Measurements from ENCODE around the gene IGFBP4. TPM values are rescaled to one million over a fixed set of nuclear protein-coding genes. Genes with fewer than 3 reads are reported as not detected.

Gene IGFBP4
- total and polyA plus RNA-seq, 10 donors: 49.3 to 537 (median 307) TPM

DNA sequence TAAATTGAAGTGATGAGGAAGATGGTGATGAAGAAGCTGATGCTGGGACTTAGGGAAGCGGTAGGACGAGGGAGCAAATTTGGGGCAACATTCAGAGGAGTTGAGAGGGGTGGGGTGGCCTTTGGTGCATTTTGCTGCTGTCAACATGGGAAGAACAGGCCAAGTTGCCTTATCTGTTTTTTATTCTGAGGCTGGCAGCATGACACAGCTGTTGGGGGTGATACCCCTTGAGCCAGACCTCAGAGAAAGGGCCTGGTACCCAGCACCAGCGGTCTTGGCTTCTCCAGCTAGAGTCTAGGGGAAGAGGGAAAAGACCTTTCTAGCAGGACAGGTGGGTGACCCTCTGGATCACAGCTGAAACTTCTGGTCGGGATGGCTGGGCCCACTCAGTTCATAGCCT lies 4.6 kb downstream of the IGFBP4 start:
- H3K27ac ChIP-seq: peak overlapping the region; percentile 24 to 89 (median 64)
- DNase-seq: no peak
- WGBS, 5 donors: 45 to 66% (median 58%) methylated on average over 4 of the region's 4 CpGs
- intact Hi-C loops (cut with DNase I; ENCODE audit: low total_unique reads): no loop called here
- TF ChIP-seq, protein P1, sequence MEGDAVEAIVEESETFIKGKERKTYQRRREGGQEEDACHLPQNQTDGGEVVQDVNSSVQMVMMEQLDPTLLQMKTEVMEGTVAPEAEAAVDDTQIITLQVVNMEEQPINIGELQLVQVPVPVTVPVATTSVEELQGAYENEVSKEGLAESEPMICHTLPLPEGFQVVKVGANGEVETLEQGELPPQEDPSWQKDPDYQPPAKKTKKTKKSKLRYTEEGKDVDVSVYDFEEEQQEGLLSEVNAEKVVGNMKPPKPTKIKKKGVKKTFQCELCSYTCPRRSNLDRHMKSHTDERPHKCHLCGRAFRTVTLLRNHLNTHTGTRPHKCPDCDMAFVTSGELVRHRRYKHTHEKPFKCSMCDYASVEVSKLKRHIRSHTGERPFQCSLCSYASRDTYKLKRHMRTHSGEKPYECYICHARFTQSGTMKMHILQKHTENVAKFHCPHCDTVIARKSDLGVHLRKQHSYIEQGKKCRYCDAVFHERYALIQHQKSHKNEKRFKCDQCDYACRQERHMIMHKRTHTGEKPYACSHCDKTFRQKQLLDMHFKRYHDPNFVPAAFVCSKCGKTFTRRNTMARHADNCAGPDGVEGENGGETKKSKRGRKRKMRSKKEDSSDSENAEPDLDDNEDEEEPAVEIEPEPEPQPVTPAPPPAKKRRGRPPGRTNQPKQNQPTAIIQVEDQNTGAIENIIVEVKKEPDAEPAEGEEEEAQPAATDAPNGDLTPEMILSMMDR (IDR thresholded peaks at IDR 0.05 in 8 of 11, conservative IDR thresholded peaks at IDR 0.05 in 3 of 11): no peak
- no peak for TF ChIP-seq POLR2AphosphoS5 (IDR thresholded peaks at IDR 0.05)
- TF ChIP-seq POLR2A (IDR thresholded peaks at IDR 0.05): no peak
- peaks cover 33 to 97% (median 75%) of the 10 kb centered on the region in 6 donors for H3K4me1 ChIP-seq
- no peaks in the 10 kb centered on the region for H3K9me3 ChIP-seq
- H3K36me3 ChIP-seq: peaks cover 0 to 9% (median 0%) of the 10 kb centered on the region in 6 donors
- H3K4me3 ChIP-seq: peak overlapping the region in 6 of 8 donors; percentile 5 to 92 (median 75)
- H3K27me3 ChIP-seq (replicated peaks in 1 of 7): peaks cover 0 to 18% (median 2%) of the 10 kb centered on the region in 7 donors

DNA sequence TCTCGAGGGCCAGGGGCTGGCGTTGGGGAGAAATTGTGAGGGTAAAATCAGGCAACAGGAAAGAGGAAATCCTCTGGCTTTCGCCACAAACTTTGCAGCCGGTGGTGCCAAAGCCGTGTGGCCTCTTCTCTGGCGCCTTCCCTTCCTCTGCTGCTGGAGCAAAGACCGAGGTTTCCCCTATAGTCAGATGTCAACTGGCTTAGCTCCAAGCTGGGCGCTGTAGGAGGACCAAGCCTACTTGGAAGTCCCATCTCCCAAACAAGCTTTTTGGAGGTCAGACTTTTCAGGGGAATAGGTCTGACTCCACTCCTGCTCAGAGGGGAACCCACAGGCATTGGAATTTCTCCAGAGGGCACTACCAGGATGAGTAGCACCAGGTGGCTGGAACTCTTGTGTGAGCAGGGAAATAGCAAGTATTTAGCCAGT lies 5.0 kb downstream of the IGFBP4 start:
- H3K4me3 ChIP-seq: peak overlapping the region in 5 of 8 donors; percentile 67 to 92 (median 79)
- DNase-seq: no peak
- WGBS, 5 donors: 4 to 11% (median 7%) methylated on average over 8 of the region's 8 CpGs
- TF ChIP-seq, protein P1 (IDR thresholded peaks at IDR 0.05 in 8 of 11, conservative IDR thresholded peaks at IDR 0.05 in 3 of 11): no peak
- TF ChIP-seq POLR2AphosphoS5 (IDR thresholded peaks at IDR 0.05) (peak in 2 of 3 donors; percentile 23 to 56), POLR2A (IDR thresholded peaks at IDR 0.05) (no peak)
- peak overlapping the region; percentile 24 to 89 (median 64) for H3K27ac ChIP-seq
- peaks cover 0 to 14% (median 2%) of the 10 kb centered on the region in 6 donors for H3K36me3 ChIP-seq
- peaks cover 0 to 14% (median 0%) of the 10 kb centered on the region in 7 donors for H3K27me3 ChIP-seq (replicated peaks in 1 of 7)
- H3K9me3 ChIP-seq: no peaks in the 10 kb centered on the region
- H3K4me1 ChIP-seq: peaks cover 33 to 97% (median 72%) of the 10 kb centered on the region in 6 donors
- intact Hi-C loops (cut with DNase I; ENCODE audit: low total_unique reads): no loop called here

DNA sequence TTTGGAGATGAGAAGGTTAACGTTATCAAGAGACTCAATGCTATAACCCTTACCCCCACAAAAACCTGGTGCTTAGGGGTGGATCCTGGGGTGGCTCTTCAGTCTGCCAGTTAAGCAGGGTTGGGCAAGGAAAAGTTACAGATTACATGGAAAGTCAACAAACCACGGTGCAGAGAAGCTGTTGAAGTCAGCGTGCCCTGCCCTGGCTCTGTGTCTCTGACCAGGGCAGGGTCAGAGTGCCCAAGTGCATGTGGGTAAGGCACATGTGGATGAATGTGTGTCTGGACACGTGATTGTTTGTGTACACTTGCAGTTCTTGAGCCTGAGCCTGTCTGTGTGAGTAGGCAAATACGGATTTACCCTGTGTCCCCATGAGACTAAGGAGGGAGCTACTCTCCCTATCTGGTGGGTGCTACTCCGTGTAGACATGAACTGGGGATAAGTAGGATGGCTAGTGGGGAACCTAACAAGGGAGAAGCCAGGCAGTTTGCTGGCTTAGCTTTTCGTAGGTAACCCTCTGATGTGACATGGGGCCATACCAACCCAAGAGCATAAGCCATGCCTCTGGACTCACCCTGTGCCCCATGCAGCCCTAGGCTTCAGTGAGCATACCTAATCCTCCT lies 5.5 kb downstream of the IGFBP4 start:
- H3K27me3 ChIP-seq (replicated peaks in 1 of 7): peaks cover 0 to 8% (median 0%) of the 10 kb centered on the region in 7 donors
- peak overlapping the region in 7 of 8 donors; percentile 2 to 89 (median 65) for H3K27ac ChIP-seq
- intact Hi-C loops (cut with DNase I; ENCODE audit: low total_unique reads): no loop called here
- peaks cover 32 to 97% (median 71%) of the 10 kb centered on the region in 6 donors for H3K4me1 ChIP-seq
- H3K4me3 ChIP-seq: peak overlapping the region in 3 of 8 donors; percentile 79 to 92 (median 92)
- H3K36me3 ChIP-seq: peaks cover 0 to 19% (median 7%) of the 10 kb centered on the region in 6 donors
- no peaks in the 10 kb centered on the region for H3K9me3 ChIP-seq
- 44 to 59% (median 52%) methylated on average over 7 of the region's 7 CpGs for WGBS, 5 donors
- TF ChIP-seq, protein P1 (IDR thresholded peaks at IDR 0.05 in 8 of 11, conservative IDR thresholded peaks at IDR 0.05 in 3 of 11): no peak
- no peak for TF ChIP-seq POLR2A (IDR thresholded peaks at IDR 0.05)
- no peak for TF ChIP-seq POLR2AphosphoS5 (IDR thresholded peaks at IDR 0.05)
- DNase-seq: no peak

DNA sequence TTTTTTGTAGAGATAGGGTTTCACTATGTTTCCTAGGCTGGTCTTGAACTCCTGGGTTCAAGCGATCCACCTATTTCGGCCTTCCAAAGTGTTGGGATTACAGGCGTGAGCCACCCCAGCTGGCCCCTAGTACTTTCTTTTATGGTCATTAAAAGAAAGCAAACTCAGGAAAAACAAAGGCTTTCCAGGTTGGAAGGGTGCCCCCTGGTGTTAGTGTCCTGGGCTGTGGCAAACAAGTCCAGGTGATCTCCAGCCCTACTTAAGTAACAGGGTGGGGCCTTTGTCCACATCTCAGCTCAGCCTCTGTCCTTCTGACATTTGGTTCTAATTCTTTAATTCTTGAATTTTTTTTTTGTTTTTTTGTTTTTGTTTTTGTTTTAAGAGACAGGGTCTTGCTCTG lies 6.9 kb downstream of the IGFBP4 start:
- DNase-seq: no peak
- peaks cover 24 to 97% (median 60%) of the 10 kb centered on the region in 6 donors for H3K4me1 ChIP-seq
- intact Hi-C loops (cut with DNase I; ENCODE audit: low total_unique reads): no loop called here
- peaks cover 0 to 33% (median 18%) of the 10 kb centered on the region in 6 donors for H3K36me3 ChIP-seq
- no peak overlapping the region for H3K4me3 ChIP-seq
- 79 to 92% (median 87%) methylated on average over 3 of the region's 3 CpGs for WGBS, 5 donors
- H3K9me3 ChIP-seq: no peaks in the 10 kb centered on the region
- no peaks in the 10 kb centered on the region for H3K27me3 ChIP-seq (replicated peaks in 1 of 7)
- peak overlapping the region in 5 of 8 donors; percentile 8 to 89 (median 36) for H3K27ac ChIP-seq
- TF ChIP-seq, protein P1 (IDR thresholded peaks at IDR 0.05 in 8 of 11, conservative IDR thresholded peaks at IDR 0.05 in 3 of 11): peak in 7 of 11 experiments; percentile 45 to 64 (median 60)
- TF ChIP-seq POLR2A (IDR thresholded peaks at IDR 0.05): no peak

Measured in spleen (tissue), 11 donors.